DMS79 treated with DMSO at 0.1 percent for 48 hours (cell line): ENCODE results near the gene CFAP46.
A peak's percentile ranks its signal among the peaks of the same experiment; 100 is the strongest.
"Not testable (repeated sequence)": the region's sequence is repeated elsewhere in the genome, so short reads cannot be mapped to it uniquely, and the experiment has no call there.

Experiments
- DNase-seq: peaks from one replicate; lab custom pipeline; 2025; lab: John Stamatoyannopoulos, UW

CFAP46 gene

DNA sequence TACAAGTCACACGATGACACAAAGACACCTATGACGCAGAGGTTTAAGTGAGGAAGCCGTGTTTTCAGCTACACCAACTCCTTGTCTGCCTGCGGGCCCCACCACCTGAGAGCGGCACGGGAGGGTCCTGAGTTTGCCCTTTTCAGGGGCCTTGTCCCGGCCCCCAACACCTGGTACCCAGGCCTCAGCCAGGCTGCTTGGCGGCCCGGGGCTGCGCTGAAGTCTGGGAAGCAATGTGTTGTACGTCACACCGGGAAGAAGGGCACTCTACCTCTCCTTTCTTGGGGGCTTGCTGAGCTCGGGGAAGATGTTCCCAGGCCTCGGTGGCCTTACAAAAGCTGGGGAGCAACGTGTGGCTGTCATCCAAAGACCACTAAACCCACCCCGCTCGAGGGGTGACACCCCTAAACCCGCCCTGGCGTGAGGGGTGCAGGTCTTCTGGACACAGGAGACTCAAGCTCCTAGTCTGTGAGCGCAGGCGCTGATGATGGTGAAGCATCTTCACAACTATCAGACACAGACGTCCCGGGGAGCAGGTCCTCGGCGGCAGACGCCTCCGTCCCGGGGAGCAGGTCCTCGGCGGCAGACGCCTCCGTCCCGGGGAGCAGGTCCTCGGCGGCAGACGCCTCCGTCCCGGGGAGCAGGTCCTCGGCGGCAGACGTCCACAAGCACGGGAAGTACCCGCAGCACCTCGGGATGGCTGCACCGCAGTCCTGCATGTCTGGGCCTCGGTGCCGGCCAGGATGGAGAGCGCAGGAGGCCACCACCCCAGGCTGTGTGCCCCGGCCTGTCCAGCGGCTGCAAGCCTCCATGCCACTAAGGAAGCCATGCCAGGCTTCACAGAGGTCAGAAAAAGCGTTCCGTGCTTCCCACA is 15.4 kb downstream of the CFAP46 start:
- no peak for DNase-seq

DNA sequence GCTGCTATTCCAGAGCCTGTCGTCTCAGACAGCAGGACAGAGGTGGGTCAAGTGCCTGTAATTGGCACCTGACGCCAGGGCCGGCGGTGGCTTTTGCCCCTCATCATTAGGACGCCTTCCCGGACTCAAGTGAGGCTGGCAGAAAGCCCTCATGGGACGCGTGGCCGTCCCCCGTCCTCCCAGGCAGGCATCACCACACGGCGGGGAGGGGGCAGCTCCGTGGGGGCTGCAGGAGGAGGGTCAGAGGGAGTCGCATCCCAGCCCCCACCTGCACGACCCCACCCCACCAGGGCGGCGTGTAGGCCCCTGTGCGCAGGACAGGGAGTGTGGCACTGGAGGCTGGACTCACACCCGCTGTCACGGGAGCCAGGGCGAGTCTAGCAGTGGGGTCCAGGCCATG is 16.3 kb downstream of the CFAP46 start:
- DNase-seq = no peak

DNA sequence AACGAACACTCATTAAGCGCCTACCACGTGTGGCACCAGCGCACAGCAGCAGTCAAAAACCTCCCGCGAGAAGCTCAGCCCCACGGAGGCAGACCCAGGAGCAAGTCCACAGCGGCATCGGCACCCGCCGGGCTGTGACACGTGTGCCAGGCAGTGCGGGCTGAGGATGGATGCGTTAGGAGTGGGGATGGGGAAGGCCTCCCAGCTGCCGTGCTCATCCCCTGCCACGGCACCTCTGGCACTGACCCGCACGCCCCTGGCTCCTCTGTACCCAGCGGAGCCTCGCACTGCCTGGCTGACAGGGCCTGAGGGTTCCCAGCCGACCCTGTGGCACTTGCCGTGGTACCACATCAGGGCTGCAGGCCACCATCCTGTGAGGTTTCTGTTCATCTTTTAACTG is 16.8 kb downstream of the CFAP46 start:
- no peak for DNase-seq

DNA sequence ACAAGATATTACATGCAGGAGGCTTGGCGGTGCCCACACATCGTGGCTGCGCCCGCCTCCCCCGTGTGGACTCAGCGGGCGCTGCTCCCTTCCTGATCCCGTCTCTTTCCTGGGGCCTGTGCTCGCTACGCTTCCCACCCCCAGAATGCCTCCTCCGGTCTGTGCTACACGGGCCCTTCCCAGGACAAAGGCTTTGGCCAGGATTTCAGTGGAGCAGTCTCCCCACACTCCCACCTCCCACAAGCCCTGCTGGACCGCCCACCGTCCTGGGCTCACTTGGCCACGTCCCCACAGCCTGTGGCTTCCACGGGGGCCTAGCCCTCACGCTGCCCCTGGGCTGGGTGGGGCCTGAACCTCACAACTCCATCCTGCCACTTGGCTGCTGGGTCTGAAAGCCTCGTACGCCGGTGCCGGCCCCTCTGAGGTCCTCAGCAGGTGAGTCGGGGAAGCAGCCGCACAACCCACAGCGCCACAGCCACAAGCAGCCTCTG is 17.3 kb downstream of the CFAP46 start:
- DNase-seq = no peak

DNA sequence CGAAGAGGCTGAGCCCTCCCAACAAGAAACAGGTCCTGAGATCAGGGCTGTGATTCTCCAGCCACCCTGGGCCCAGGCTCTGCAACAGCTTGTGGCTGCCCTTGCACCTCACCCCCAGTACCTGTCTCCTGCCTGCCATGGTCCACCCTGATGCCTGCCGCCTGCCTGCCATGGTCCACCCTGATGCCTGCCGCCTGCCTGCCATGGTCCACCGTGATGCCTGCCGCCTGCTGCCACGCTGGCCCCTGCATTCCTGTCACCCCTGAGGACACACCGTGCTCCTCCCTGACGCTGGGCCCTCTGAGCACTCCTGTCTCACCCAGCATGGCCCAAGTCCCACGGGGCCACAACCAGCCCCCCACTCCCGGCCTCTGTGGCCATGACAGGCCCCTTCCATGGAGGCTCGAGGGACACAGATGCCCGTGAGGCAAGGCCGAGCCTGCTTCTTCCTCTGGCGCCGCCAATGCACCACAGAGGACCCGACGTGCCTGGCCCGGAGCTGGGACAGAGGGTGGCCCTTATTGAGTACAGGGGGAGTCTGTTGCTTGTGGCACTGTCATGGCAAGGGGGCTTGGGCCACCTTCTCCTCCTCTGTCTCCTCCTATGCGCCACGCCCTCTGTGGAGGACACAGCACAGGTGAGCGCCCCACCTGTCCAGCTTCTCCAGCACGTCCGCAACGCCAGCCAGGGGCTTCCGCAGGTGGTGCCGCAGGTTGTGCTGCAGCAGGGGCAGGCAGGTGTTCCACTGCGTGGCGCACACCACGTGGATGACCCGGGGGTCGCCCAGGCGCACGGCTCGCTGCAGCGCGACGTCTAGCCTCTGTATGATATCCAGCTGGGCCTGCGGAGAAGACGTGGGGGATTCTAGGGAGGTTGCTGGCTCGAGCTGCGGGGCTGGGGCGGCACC is 18.1 kb downstream of the CFAP46 start:
- DNase-seq = no peak

DNA sequence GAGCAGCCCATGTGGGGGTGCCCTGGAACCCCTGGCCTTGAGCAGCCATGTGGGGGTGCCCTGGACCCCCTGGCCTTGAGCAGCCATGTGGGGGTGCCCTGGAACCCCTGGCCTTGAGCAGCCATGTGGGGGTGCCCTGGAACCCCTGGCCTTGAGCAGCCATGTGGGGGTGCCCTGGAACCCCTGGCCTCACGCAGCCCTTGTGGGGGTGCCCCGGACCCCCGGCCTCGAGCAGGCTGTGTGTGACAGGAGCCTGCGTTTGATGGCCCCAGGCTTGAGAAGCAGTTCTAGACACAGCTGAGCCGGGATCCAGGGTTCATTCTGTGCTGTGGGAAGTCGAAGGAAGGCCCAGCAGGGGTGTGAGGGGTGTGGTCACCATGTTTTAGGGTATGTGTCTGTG is 19.0 kb downstream of the CFAP46 start:
- DNase-seq = not testable (repeated sequence)

DNA sequence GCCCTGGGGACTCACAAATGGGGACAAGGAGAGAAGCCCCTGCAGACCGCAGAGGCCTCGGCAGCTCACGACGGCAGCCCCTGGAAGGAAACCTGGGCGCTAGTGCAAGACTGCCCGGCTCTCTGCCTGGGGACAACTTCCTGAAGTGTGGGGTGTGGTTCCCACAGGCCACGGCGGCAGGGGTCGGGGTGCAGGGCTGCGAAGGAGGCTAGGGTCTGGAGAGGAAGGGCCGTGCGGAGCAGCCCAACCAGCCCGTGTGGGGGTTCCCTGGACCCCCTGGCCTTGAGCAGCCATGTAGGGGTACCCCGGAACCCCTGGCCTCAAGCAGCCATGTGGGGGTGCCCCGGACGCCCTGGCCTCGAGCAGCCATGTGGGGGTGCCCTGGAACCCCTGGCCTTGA is 19.5 kb downstream of the CFAP46 start:
- DNase-seq = no peak

DNA sequence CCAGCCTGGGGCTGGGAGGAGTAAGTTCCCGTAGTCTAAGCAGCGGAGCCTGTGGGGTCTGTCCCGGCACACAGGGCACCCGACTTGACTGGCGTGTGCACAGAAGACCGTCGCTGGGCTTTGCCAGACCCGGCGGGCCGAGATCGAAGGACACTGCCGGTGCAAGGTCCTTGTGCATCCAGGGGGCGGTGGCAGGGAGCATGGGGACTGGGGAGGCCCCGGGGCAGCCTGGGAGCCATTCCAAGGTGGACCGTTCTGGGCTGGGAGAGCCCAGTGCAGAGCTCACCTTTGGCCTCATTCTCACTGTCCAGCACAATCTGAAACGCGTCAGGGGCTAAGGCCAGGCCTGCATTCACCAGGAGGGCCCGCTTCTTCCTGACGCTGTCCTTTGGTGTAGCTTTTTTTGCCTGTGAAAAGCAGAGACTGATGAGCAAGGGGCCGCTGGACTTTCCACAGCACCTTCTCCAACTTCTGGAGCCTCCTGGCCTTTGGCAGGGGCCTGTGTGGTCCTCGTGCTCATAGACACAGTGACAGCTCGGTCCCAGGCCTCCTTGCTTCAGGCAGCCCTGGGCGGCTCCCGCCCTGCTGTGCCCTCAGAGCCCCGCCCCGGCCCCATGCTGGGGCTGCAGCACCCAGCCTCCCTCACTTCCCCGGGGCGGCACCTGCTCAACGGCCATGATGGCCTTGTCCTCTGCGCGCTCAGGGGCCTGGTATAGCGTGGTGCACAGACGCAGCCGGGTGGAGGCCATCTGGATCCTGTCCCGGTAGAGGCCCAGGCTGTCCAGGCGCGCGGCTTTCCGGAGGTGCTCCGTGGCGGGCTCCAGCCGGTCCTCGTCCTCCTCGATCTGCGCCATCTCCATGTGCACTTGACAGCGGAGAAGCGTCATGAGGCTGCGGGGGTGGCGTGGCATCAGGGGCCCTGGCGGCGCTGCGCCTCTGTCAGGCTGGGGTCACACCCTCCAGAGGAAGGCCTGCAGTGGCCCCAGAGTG is 20.3 kb downstream of the CFAP46 start:
- DNase-seq = no peak

DNA sequence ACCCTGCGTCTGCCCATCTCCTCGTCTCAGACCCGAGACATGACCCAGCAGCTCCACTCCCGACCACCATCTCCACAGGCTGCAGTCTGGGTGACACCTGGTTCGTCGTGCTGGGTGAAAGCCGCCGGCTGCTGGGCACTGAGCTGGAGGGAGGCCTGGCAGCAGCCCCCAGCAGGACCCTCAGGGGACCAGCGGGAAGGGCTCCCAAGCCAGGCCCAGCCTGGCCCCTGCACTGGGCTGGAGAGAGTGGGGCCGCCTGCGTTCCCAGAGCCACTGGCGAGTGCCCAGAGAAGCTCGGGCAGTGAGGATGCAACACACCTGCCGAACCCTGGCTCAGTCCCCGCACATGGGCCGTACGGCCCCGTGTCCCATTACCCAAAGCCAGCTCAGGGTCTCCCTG is 21.3 kb downstream of the CFAP46 start:
- DNase-seq = no peak

DNA sequence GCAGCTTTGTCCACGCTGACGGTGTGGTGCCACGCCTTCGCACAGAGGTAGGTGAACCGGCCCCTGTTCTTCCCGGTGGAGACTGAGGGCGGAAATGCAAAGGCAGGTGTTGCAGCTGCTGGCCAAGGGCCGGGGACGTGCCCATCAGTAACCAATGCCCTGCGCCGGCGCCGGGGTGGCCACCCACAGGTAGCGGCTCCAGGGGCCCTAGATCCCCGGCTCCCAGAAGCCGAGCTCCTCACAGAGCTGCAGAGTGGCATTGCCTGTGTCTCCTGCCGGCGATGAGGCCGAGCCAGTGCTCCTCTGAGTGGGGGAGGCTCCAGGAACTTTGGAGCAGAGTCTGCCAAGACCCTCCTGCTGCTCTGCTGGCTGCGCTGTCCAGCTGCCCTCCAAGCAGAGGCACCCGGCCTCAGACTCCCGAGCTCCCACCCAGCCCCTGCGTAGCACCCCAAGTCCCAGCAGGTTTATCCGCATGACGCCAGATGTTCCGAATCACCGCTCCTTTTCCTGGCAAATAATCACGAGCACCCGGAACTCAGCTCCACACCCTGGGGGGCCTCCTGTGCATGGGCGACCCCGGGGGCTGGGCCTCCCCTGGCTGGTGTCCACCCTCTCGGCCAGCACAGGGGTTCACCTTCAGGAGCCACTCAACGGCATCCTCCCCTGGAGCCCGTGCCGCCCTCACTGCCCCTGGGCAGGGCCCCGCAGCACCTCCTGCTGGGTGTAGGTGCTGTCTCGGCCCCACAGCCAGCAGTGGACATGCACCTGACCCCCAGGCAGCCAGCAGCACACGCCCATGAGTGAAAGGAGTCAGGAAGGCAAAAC is 22.1 kb downstream of the CFAP46 start:
- DNase-seq = no peak

DNA sequence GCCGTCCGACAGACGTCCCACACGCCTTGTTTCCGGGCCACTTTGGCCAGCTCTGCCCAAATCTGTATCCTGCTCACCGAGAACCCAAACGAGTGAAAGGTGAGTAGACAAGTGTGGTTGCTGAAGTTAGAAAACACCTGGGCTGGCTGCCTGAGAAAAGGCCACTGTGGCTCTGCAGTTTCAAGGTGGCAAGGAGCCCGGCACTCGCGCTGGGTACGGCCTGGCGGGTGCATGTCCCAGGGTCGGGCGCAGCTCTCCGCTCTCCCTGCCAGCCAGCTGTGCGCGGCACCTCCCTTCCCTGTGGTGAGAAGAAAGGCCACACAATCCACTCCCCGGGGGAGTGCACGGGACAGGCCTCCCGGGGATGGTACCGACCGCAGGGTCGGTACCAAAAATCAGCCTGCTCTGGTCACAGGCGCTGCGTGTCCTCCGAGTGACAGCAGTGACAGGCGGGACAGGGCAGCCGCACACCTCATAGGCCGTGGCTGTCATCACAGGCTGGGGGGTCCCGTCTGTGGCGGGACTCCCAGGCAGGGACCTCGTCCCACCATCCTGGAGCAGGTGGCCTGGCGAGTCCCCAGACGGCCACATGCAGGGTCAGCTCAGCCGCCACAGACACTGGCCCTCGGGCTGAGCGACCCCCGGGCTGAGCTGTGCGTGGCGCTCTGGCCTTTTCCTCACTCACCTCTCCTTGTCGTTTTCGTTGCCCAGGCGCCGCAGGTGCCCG is 22.8 kb downstream of the CFAP46 start:
- DNase-seq = no peak

DNA sequence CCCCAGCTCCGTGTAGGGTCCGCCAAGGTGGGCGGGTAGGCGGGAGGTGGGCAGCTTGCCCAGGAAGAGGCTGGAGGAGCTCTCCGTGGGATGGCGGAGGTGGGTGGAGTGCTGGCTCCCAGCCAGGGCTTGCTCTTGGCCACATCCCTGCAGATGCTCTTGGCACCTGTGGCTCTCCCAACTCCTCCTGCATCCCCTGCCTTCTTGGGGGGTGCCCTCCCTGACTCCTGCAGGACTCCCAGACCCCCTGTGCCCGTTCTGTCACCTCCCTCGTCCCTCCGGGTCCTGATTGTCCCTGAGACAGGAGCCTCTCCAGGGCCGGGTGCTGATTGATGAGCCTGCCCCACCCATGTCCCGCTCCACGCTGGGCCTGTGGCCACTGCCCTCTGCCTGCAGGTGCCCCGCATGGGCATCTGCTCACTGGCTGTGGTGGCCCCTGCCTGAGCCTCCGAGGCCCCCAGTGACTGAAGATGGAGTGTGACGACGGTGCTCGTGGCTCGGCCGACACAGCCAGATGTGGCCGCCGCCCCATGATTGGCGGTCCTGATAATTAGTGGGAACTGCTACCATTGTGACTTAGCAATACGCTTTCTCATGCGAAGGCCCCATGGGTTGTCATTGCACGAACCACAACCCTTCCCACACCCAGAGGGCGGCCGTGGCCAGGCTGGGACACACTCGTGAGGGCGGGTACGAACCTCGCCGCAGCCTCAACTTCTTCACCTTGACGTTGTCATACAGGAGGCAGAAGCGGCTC is 23.6 kb downstream of the CFAP46 start:
- peak; percentile 32 for DNase-seq

DNA sequence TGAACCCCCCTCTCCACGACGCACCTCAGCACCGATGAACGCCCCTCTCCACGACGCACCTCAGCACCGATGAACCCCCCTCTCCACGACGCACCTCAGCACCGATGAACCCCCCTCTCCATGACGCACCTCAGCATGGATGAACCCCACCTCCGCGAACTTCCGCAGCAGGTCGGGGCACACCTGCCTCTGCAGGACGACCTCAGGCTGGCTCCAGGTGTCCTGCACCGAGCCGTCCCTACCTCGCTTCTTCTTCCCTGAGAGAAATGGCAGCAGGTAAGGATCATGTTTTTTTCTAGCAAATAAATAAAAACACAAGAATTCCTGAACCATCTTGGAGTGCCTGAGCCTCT is 24.1 kb downstream of the CFAP46 start:
- no peak for DNase-seq

DNA sequence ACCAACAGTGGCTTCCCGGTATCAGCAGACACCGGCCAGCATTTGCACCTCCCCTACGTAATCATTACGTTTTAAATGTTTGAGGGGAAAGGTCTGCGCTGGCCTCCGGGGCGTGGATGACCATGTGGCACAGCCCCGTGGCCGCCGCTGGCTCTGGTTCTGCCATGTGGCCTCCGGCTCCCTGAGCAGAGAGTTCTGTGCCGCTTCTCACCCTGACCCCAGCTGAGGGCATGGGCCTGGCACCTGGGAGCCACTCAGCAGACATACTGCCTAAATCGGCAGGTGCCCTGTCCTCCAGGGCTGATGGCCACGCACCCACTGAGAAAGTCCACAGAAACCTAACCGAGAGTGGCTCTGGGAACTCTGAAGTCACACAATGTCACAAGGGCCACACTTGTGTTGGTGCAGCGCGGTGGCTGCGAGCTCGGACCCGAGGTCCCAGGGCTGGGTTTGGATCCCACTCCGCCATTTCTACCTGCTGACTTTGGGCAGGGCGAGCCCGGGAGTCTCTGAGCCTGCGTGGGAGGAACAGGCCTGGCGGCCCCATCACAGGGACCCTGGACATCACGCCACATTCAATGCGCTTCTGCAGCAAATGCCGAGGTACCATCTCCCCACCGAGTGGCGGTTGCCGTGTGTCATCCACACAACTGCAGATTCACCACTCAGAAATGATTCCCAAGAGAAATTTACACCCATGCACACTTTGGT is 25.3 kb downstream of the CFAP46 start:
- no peak for DNase-seq

DNA sequence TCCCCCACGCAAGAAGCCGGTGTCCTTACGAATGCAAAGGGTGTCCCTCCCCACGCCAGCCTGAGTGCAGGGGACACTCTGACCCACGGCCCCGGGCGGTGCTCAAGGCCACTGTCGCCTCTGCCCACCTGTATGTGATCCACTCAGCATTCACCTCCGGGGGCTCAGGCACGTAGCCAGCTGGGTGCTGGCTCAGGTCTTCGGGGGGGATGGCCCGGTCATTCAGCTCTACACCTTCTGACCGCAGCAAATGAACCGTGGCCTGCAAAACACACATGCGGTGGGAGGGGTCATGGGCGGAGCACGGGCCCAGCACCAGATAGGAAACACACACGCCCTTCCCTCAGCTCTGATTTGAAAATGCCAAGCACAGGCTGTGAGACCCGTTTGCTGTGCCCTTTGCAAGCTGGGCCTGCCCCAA is 25.9 kb downstream of the CFAP46 start:
- no peak for DNase-seq

DNA sequence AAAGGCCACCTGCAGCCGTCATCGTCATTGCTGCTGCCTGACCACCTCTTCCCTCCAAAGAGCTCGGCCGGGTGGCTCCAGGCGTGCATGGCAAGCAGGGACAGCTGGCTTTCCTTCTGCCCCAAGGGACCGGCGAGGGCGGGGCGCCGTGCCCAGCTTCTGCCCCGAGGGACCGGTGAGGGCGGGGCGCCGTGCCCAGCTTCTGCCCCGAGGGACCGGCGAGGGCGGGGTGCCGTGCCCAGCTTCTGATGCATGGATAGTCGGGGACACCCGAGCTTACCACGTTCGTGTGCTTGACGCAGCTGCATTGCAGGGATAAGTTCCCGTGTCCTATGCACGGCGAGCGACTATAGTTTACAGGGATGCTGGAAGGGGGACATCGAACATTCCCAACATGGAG is 27.0 kb downstream of the CFAP46 start:
- peak; percentile 9 for DNase-seq

DNA sequence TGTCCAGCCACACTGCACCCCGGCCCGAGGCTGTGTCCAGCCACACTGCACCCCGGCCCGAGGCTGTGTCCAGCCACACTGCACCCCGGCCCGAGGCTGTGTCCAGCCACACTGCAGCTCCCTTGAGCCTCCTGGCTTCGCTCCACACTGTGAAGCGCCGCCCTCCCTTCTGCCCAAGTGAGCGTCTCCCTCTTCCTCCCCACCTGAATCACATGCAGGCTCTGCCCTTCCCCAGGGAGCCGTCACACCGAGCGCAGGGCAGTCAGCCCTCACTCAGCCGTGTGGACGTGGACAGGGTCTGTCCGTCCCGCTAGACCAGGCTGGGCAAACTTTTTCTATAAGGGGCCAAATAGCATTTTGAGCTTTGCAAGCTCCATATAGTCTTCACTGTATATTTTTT is 27.6 kb downstream of the CFAP46 start:
- DNase-seq = no peak

DNA sequence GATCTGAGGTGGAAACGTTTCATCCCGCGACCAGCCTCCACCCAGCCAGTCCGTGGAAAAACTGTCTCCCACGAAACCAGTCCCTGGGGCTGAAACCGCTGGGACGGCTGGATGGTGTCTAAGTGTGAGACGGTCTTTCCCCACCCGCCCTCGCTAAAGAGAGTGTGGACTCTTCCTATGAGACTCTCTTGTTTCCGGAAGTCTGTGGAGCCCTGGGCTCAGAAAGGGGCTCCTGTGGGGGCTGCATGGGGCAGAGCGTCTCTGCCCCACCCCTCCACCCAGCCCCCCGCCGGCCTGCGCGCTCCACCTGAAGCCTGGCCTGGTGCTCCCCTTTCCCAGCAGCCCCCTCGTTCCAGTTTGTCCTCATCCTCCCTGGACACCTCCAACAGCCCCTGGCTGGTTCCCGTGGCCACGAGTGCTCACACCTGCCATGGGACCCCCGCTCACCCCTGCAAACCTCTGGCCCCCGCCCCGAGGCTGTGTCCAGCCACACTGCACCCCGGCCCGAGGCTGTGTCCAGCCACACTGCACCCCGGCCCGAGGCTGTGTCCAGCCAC is 28.7 kb downstream of the CFAP46 start:
- no peak for DNase-seq
